Measurements from ENCODE around the gene OSBPL10. TPM values are rescaled to one million over a fixed set of nuclear protein-coding genes. Genes with fewer than 3 reads are reported as not detected.

OSBPL10 gene
- polyA plus RNA-seq, 1 donor from 2014 or later, result 2.0 TPM

- no peak overlapping the region for H2AFZ ChIP-seq (ENCODE audit: low read depth, low read length)
- TF ChIP-seq MXI1 (conservative IDR thresholded peaks at IDR 0.05; ENCODE audit: poor library complexity, severe bottlenecking) (no peak), EZH2 (IDR thresholded peaks at IDR 0.05; ENCODE audit: borderline replicate concordance, insufficient read depth, low read length, poor library complexity, severe bottlenecking) (no peak), SMC3 (conservative IDR thresholded peaks at IDR 0.05; ENCODE audit: poor library complexity) (no peak), TAF1 (IDR thresholded peaks at IDR 0.05; ENCODE audit: low read depth) (no peak), POLR2AphosphoS5 (IDR thresholded peaks at IDR 0.05) (no peak), RAD21 (conservative IDR thresholded peaks at IDR 0.05) (no peak), EP300 (conservative IDR thresholded peaks at IDR 0.05; ENCODE audit: poor library complexity, severe bottlenecking) (no peak)
- TF ChIP-seq, protein P1, sequence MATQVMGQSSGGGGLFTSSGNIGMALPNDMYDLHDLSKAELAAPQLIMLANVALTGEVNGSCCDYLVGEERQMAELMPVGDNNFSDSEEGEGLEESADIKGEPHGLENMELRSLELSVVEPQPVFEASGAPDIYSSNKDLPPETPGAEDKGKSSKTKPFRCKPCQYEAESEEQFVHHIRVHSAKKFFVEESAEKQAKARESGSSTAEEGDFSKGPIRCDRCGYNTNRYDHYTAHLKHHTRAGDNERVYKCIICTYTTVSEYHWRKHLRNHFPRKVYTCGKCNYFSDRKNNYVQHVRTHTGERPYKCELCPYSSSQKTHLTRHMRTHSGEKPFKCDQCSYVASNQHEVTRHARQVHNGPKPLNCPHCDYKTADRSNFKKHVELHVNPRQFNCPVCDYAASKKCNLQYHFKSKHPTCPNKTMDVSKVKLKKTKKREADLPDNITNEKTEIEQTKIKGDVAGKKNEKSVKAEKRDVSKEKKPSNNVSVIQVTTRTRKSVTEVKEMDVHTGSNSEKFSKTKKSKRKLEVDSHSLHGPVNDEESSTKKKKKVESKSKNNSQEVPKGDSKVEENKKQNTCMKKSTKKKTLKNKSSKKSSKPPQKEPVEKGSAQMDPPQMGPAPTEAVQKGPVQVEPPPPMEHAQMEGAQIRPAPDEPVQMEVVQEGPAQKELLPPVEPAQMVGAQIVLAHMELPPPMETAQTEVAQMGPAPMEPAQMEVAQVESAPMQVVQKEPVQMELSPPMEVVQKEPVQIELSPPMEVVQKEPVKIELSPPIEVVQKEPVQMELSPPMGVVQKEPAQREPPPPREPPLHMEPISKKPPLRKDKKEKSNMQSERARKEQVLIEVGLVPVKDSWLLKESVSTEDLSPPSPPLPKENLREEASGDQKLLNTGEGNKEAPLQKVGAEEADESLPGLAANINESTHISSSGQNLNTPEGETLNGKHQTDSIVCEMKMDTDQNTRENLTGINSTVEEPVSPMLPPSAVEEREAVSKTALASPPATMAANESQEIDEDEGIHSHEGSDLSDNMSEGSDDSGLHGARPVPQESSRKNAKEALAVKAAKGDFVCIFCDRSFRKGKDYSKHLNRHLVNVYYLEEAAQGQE (IDR thresholded peaks at IDR 0.05; ENCODE audit: borderline replicate concordance), result no peak
- TF ChIP-seq, protein P2, sequence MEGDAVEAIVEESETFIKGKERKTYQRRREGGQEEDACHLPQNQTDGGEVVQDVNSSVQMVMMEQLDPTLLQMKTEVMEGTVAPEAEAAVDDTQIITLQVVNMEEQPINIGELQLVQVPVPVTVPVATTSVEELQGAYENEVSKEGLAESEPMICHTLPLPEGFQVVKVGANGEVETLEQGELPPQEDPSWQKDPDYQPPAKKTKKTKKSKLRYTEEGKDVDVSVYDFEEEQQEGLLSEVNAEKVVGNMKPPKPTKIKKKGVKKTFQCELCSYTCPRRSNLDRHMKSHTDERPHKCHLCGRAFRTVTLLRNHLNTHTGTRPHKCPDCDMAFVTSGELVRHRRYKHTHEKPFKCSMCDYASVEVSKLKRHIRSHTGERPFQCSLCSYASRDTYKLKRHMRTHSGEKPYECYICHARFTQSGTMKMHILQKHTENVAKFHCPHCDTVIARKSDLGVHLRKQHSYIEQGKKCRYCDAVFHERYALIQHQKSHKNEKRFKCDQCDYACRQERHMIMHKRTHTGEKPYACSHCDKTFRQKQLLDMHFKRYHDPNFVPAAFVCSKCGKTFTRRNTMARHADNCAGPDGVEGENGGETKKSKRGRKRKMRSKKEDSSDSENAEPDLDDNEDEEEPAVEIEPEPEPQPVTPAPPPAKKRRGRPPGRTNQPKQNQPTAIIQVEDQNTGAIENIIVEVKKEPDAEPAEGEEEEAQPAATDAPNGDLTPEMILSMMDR (IDR thresholded peaks at IDR 0.05; ENCODE audit: poor library complexity, severe bottlenecking), result no peak
- H3K79me2 ChIP-seq (replicated peaks; ENCODE audit: insufficient read depth, low read length), result no peaks in the 10 kb centered on the region
- H4K20me1 ChIP-seq (ENCODE audit: insufficient read depth), result no peaks in the 10 kb centered on the region
- no peak overlapping the region for H3K4me2 ChIP-seq (ENCODE audit: low read length)
- no peaks in the 10 kb centered on the region for H3K9me3 ChIP-seq (ENCODE audit: low read length)
- no peaks in the 10 kb centered on the region for H3F3A ChIP-seq (ENCODE audit: insufficient read depth, low read length, poor library complexity, severe bottlenecking)
- no peaks in the 10 kb centered on the region for H3K27me3 ChIP-seq (ENCODE audit: insufficient read depth, low read depth, low read length)
- no peaks in the 10 kb centered on the region for H3K36me3 ChIP-seq (ENCODE audit: insufficient read depth, low read length)
- no peak overlapping the region for H3K4me3 ChIP-seq (ENCODE audit: low read length)
- no peaks in the 10 kb centered on the region for H3K9me2 ChIP-seq (ENCODE audit: insufficient read depth, low read length)
- H3K27ac ChIP-seq (ENCODE audit: low read length), result no peak overlapping the region
- no peak overlapping the region for H3K9ac ChIP-seq (ENCODE audit: low read length)
Observed at GRCh38 chr3:31895471-31895870, 85.6 kb downstream of the OSBPL10 start.

GRCh38 chr3:31892916-31893573 lies 88.0 kb downstream of the OSBPL10 start:
- no peaks in the 10 kb centered on the region for H3K27me3 ChIP-seq (ENCODE audit: insufficient read depth, low read depth, low read length)
- no peak overlapping the region for H3K9ac ChIP-seq (ENCODE audit: low read length)
- H3K9me3 ChIP-seq (ENCODE audit: low read length), result no peaks in the 10 kb centered on the region
- no peak overlapping the region for H2AFZ ChIP-seq (ENCODE audit: low read depth, low read length)
- no peaks in the 10 kb centered on the region for H3K9me2 ChIP-seq (ENCODE audit: insufficient read depth, low read length)
- H3K36me3 ChIP-seq (ENCODE audit: insufficient read depth, low read length), result no peaks in the 10 kb centered on the region
- no peak overlapping the region for H3K4me3 ChIP-seq (ENCODE audit: low read length)
- no peak for TF ChIP-seq RAD21 (conservative IDR thresholded peaks at IDR 0.05)
- TF ChIP-seq SMC3 (conservative IDR thresholded peaks at IDR 0.05; ENCODE audit: poor library complexity), result no peak
- TF ChIP-seq, protein P1 (IDR thresholded peaks at IDR 0.05; ENCODE audit: borderline replicate concordance), result no peak
- TF ChIP-seq MXI1 (conservative IDR thresholded peaks at IDR 0.05; ENCODE audit: poor library complexity, severe bottlenecking), result no peak
- TF ChIP-seq, protein P2 (IDR thresholded peaks at IDR 0.05; ENCODE audit: poor library complexity, severe bottlenecking), result no peak
- TF ChIP-seq TAF1 (IDR thresholded peaks at IDR 0.05; ENCODE audit: low read depth), result no peak
- no peak for TF ChIP-seq POLR2AphosphoS5 (IDR thresholded peaks at IDR 0.05)
- TF ChIP-seq EZH2 (IDR thresholded peaks at IDR 0.05; ENCODE audit: borderline replicate concordance, insufficient read depth, low read length, poor library complexity, severe bottlenecking), result no peak
- TF ChIP-seq EP300 (conservative IDR thresholded peaks at IDR 0.05; ENCODE audit: poor library complexity, severe bottlenecking), result no peak
- H4K20me1 ChIP-seq (ENCODE audit: insufficient read depth), result no peaks in the 10 kb centered on the region
- H3K27ac ChIP-seq (ENCODE audit: low read length), result no peak overlapping the region
- no peaks in the 10 kb centered on the region for H3F3A ChIP-seq (ENCODE audit: insufficient read depth, low read length, poor library complexity, severe bottlenecking)
- no peak overlapping the region for H3K4me2 ChIP-seq (ENCODE audit: low read length)
- no peaks in the 10 kb centered on the region for H3K79me2 ChIP-seq (replicated peaks; ENCODE audit: insufficient read depth, low read length)

All from neural cell (in vitro differentiated cells).